Superior temporal gyrus (tissue), 1 donor: ENCODE data around the gene RPL36.
A peak's percentile ranks its signal among the peaks of the same experiment; 100 is the strongest.
"Not testable (repeated sequence)": the region's sequence is repeated elsewhere in the genome, so short reads cannot be mapped to it uniquely, and the experiment has no call there.

Experiments used
- DNase-seq: peaks from one replicate; pipeline ENCODE4 v3.0.0-alpha.2; 2016; ENCODE audit errors: extremely low spot score

Gene RPL36

GRCh38 chr19:5706876-5707573 lies 16.9 kb downstream of the RPL36 start:
- DNase-seq = no peak

- DNase-seq = no peak
These were observed 17.8 kb downstream of the RPL36 start for GRCh38 chr19:5707576-5708575.

GRCh38 chr19:5711025-5711424 lies 20.9 kb downstream of the RPL36 start:
- DNase-seq = no peak

- no peak for DNase-seq
These were observed 21.6 kb downstream of the RPL36 start for GRCh38 chr19:5711713-5712161.

- DNase-seq = no peak
These were observed 23.1 kb downstream of the RPL36 start for GRCh38 chr19:5713228-5713627.

GRCh38 chr19:5714816-5715215 lies 24.7 kb downstream of the RPL36 start:
- DNase-seq = no peak

- DNase-seq = no peak
These were observed 27.3 kb downstream of the RPL36 start for GRCh38 chr19:5717215-5717935.

GRCh38 chr19:5718037-5718578 lies 28.0 kb downstream of the RPL36 start:
- no peak for DNase-seq

- no peak for DNase-seq
These were observed 28.6 kb downstream of the RPL36 start for GRCh38 chr19:5718579-5719273.

- no peak for DNase-seq
These were observed 29.3 kb downstream of the RPL36 start for GRCh38 chr19:5719274-5719960.

GRCh38 chr19:5719961-5720790 lies 30.1 kb downstream of the RPL36 start, which contains the start of the genes CATSPERD and LONP1:
Gene CATSPERD, plus strand, starts transcription at chr19:5720637. Its CDS starts 101 bp downstream, at chr19:5720738.
Gene LONP1, minus strand, starts transcription at chr19:5720146. Its CDS starts 14 bp downstream, at chr19:5720132.
- peak; percentile 99 for DNase-seq

- no peak for DNase-seq
These were observed 37.5 kb downstream of the RPL36 start for GRCh38 chr19:5727453-5728050.

- not testable (repeated sequence) for DNase-seq
These were observed 43.1 kb downstream of the RPL36 start for GRCh38 chr19:5733172-5733571.

GRCh38 chr19:5738423-5738822 lies 48.3 kb downstream of the RPL36 start:
- no peak for DNase-seq
